Stimulated activated CD4-positive, alpha-beta T cell treated with anti-CD3 and anti-CD28 coated beads, Interleukin-2, amount 100 ng/mL, for 24 hours (primary cell): Measurements from ENCODE around the gene OR12D2.
"Not testable (repeated sequence)": the region's sequence is repeated elsewhere in the genome, so short reads cannot be mapped to it uniquely, and the experiment has no call there.

Source experiments
- DNase-seq, 2 donors: peaks; one replicate each; pipeline ENCODE4 v3.0.0-alpha.2; 2020

Gene OR12D2, protein sequence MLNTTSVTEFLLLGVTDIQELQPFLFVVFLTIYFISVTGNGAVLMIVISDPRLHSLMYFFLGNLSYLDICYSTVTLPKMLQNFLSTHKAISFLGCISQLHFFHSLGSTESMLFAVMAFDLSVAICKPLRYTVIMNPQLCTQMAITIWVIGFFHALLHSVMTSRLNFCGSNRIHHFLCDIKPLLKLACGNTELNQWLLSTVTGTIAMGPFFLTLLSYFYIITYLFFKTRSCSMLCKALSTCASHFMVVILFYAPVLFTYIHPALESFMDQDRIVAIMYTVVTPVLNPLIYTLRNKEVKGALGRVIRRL

GRCh38 chr6:29395331-29395730 lies at the start of gene OR12D2:
OR12D2 (plus strand) TSS chr6:29395631; CDS start chr6:29396700, 1,069 bp downstream.
- DNase-seq = no peak

- DNase-seq = not testable (repeated sequence)
These were observed 46.1 kb upstream of the OR12D2 start for GRCh38 chr6:29349348-29349747.

GRCh38 chr6:29354980-29355379 lies 40.5 kb upstream of the OR12D2 start:
- DNase-seq = no peak

DNA sequence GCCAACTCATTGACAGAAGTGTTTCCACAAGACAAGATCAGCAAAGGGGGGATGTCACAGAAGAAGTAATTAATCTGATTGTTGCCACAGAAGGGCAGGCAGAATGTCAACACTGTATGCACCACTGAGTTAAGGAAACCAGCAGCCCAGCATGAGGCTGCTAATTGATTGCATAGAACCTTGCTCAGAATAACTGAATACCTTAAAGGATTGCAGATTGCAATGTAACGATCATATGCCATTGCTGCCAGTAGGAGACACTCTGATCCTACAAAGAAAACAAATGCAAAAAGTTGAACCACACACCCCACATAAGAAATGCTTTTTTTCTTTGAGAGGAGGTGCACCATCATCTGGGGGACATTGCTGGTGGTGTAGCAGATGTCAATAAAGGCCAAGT lies 39.8 kb upstream of the OR12D2 start:
- DNase-seq = no peak

- no peak for DNase-seq
These were observed 26.7 kb upstream of the OR12D2 start, which contains the start of gene OR5V1 for GRCh38 chr6:29368765-29369164. OR5V1 (minus strand) TSS chr6:29368865; CDS start chr6:29356195, 12,670 bp downstream.

GRCh38 chr6:29375191-29375590 lies 20.2 kb upstream of the OR12D2 start, which contains the start of gene OR12D3:
OR12D3 (minus strand) TSS chr6:29375291; CDS start chr6:29375287, 4 bp downstream.
- DNase-seq = no peak

DNA sequence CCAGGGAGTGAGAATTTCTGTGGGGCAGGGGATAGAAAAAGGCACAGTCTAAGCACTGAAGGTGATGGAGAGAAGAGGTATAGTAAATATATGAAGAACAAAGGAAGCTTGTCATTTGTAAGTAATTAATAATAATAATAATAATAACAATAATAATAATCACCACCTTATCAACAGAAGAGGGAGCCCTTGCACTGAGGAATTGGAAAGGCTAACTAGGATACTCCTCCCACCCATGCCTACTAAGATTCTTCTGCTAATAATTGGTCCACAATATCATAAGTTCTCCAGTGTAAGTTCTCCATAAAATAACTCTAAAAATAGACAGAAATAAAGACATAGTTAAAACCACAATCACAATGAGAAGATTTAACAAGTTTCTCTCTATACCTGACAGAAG lies 19.4 kb upstream of the OR12D2 start:
- DNase-seq = no peak

DNA sequence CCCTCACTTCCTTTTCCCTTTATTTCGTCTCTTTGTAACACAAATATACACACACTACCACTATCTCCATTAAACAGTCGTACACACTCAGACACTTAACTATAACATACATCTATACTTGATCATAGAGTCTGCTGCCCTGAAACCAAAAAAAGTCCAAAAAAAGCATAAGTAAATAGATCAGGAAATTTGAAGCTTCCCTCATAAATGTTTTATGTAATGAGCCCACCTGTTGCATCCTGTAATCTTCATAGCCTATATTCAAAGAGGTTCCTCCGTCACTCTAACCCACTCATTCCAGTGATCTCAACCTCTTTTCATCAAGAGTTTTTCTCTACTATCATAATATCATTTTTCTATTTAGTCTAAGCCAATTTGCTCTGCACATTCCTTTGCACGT lies 6.9 kb upstream of the OR12D2 start:
- DNase-seq = no peak

DNA sequence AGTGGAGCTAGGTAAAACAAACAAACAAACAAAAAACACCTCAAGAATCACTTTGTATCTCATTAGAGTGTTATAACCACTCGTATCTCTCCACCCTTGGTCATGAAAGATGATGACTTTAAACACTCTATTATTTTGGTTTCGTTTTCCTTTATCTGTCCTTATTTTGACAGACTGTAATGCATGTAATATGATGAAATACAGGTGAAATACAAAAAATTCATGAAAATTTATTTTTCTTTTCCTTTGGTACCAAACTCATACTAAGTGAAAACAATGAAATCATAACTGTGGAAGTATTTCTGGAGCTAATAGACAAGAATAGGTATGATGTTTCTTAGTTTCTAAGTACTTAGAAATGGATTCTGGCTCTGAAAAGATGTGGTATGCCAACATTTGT lies 4.1 kb downstream of the OR12D2 start:
- DNase-seq = no peak

- DNase-seq = no peak
These were observed 8.4 kb downstream of the OR12D2 start for GRCh38 chr6:29403801-29404200.

DNA sequence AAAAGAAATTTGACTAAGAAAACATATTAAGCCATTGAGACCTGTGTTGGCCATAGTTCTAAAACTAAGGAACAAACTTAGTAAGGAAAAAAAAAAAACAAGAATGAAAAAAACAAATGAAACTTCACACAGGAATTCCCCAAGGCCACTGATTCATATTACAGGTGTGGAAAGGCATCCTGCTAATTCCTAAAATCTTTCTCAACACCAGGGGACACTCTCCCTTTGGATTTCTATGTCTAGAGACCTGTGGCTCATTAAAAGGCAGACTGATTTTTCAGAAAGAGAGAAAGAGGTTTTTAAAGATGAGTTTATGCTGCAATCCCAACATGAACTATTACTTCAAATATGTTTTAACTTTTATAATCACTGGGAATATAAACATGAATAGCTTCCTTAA lies 19.2 kb downstream of the OR12D2 start, which contains the start of gene OR12D1:
TSS of gene OR12D1 (plus strand) at position 341 of the 400 bp plus-strand sequence.
- no peak for DNase-seq

- no peak for DNase-seq
These were observed 24.1 kb downstream of the OR12D2 start for GRCh38 chr6:29419516-29419915.

DNA sequence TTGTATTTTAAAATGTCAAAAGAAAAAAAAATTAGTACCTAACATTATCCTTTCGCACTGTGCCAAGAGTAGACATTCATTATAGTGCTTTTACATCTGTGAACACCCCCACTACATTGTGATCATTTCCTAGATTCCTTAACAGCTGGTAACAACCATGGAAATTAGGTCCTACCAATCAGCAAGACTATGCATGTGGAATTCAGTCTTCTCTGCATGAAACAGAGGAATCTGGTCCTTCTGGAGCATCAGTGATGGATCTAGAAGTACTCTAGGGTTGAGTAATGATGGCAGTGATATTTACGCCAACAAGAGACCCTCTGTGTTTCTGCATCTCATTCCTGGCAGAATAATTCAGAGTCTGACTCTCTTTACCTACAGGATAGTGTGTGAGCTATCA lies 28.7 kb downstream of the OR12D2 start:
- DNase-seq = no peak

GRCh38 chr6:29424575-29424974 lies 29.1 kb downstream of the OR12D2 start:
- no peak for DNase-seq

DNA sequence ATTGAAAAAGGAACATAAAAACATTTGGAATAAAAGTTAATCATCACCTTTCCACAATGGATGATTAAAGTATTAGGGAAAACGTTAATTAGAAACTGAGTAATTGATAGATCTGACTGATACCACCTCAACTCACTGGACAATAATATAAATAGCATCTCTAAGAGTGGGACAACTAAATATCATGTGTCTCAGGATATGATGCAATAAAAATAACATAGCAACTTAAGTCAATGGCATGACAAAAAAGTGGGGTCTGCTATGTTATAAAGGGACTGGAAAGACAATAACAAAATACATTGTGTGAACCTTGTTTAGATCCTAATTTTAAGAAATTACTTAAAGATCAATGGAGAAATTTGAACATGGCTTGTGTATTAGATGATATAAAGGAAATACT lies 29.6 kb downstream of the OR12D2 start:
- no peak for DNase-seq

DNA sequence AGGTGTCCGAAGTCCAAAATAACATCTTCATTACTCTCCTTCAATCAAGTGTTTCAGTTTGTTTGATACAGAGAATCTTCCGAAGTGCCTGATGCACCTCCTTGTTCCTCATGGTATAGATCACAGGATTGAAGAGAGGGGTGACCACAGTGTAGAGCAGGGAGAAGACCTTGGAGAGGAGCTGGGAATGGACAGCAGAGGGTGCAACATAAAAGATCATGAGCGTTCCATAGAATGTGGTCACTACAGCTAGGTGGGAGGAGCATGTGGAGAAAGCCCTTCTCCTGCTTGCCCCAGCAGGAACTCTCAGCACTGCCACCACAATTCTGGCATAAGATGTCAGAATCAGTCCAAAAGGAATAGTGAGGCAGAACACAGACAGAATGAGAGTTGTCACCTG lies 31.2 kb downstream of the OR12D2 start:
- no peak for DNase-seq

GRCh38 chr6:29436730-29437129 lies 41.3 kb downstream of the OR12D2 start:
- not testable (repeated sequence) for DNase-seq

- no peak for DNase-seq
These were observed 43.6 kb downstream of the OR12D2 start, which contains the start of gene OR10C1 for GRCh38 chr6:29439006-29439405. OR10C1 (plus strand) TSS chr6:29439306; CDS start chr6:29440016, 710 bp downstream.

- DNase-seq = no peak
These were observed 47.3 kb downstream of the OR12D2 start for GRCh38 chr6:29442719-29443118.

GRCh38 chr6:29444031-29444430 lies 48.6 kb downstream of the OR12D2 start:
- DNase-seq = not testable (repeated sequence)
